ENCODE data around the gene CCR2. TPM values are rescaled to one million over a fixed set of nuclear protein-coding genes. Genes with fewer than 3 reads are reported as not detected.
A peak's percentile ranks its signal among the peaks of the same experiment; 100 is the strongest.

The CCR2 gene
- total and polyA plus RNA-seq, 4 donors = 1.7 to 21.2 (median 8.4) TPM

DNA sequence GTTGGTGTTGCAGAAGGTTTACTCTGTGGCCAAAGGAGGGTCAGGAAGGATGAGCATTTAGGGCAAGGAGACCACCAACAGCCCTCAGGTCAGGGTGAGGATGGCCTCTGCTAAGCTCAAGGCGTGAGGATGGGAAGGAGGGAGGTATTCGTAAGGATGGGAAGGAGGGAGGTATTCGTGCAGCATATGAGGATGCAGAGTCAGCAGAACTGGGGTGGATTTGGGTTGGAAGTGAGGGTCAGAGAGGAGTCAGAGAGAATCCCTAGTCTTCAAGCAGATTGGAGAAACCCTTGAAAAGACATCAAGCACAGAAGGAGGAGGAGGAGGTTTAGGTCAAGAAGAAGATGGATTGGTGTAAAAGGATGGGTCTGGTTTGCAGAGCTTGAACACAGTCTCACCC, 20.8 kb downstream of the CCR2 start:
- H3K4me3 ChIP-seq = no peak overlapping the region
- H3K36me3 ChIP-seq (ENCODE audit: control insufficient read depth in 4 of 4, insufficient read depth in 4 of 4, low read length in 4 of 4) = no peaks in the 10 kb centered on the region
- DNase-seq = no peak
- TF ChIP-seq, protein P1, sequence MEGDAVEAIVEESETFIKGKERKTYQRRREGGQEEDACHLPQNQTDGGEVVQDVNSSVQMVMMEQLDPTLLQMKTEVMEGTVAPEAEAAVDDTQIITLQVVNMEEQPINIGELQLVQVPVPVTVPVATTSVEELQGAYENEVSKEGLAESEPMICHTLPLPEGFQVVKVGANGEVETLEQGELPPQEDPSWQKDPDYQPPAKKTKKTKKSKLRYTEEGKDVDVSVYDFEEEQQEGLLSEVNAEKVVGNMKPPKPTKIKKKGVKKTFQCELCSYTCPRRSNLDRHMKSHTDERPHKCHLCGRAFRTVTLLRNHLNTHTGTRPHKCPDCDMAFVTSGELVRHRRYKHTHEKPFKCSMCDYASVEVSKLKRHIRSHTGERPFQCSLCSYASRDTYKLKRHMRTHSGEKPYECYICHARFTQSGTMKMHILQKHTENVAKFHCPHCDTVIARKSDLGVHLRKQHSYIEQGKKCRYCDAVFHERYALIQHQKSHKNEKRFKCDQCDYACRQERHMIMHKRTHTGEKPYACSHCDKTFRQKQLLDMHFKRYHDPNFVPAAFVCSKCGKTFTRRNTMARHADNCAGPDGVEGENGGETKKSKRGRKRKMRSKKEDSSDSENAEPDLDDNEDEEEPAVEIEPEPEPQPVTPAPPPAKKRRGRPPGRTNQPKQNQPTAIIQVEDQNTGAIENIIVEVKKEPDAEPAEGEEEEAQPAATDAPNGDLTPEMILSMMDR (IDR thresholded peaks at IDR 0.05; ENCODE audit: control extremely low read depth, extremely low read depth) = no peak
- no peak for ATAC-seq (ENCODE audit: insufficient read depth, low FRiP score)
- no peak overlapping the region for H3K9ac ChIP-seq (ENCODE audit: insufficient read depth in 1 of 2, low read length in 2 of 2)
- H3K27me3 ChIP-seq (ENCODE audit: control insufficient read depth in 3 of 3, insufficient read depth in 3 of 3, low read length in 2 of 3) = no peaks in the 10 kb centered on the region
- 88 to 92% methylated on average over 3 of the region's 3 CpGs for WGBS, 2 donors
- H3K27ac ChIP-seq (ENCODE audit: low read depth in 1 of 2, low read length in 1 of 2) = no peak overlapping the region
- H3K9me3 ChIP-seq (ENCODE audit: control insufficient read depth in 4 of 4, insufficient read depth in 3 of 4, low read length in 3 of 4) = no peaks in the 10 kb centered on the region
- H3K4me1 ChIP-seq (ENCODE audit: control insufficient read depth in 5 of 5, insufficient read depth in 5 of 5, low read length in 5 of 5) = peaks cover 0 to 17% (median under 1%) of the 10 kb centered on the region in 5 donors

DNA sequence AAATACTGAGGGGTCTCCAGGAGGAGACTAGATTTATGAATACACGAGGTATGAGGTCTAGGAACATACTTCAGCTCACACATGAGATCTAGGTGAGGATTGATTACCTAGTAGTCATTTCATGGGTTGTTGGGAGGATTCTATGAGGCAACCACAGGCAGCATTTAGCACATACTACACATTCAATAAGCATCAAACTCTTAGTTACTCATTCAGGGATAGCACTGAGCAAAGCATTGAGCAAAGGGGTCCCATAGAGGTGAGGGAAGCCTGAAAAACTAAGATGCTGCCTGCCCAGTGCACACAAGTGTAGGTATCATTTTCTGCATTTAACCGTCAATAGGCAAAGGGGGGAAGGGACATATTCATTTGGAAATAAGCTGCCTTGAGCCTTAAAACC, 21.3 kb downstream of the CCR2 start:
- H3K9me3 ChIP-seq (ENCODE audit: control insufficient read depth in 4 of 4, insufficient read depth in 3 of 4, low read length in 3 of 4) = no peaks in the 10 kb centered on the region
- H3K27ac ChIP-seq (ENCODE audit: low read depth in 1 of 2, low read length in 1 of 2) = no peak overlapping the region
- H3K4me1 ChIP-seq (ENCODE audit: control insufficient read depth in 5 of 5, insufficient read depth in 5 of 5, low read length in 5 of 5) = peaks cover 0 to 17% (median 0%) of the 10 kb centered on the region in 5 donors
- H3K9ac ChIP-seq (ENCODE audit: insufficient read depth in 1 of 2, low read length in 2 of 2) = no peak overlapping the region
- DNase-seq (no peak), ATAC-seq (ENCODE audit: insufficient read depth, low FRiP score) (no peak)
- WGBS, 2 donors = 73 to 78% methylated on average over 2 of the region's 2 CpGs
- no peak overlapping the region for H3K4me3 ChIP-seq
- TF ChIP-seq, protein P1 (IDR thresholded peaks at IDR 0.05; ENCODE audit: control extremely low read depth, extremely low read depth) = no peak
- no peaks in the 10 kb centered on the region for H3K27me3 ChIP-seq (ENCODE audit: control insufficient read depth in 3 of 3, insufficient read depth in 3 of 3, low read length in 2 of 3)
- H3K36me3 ChIP-seq (ENCODE audit: control insufficient read depth in 4 of 4, insufficient read depth in 4 of 4, low read length in 4 of 4) = no peaks in the 10 kb centered on the region

DNA sequence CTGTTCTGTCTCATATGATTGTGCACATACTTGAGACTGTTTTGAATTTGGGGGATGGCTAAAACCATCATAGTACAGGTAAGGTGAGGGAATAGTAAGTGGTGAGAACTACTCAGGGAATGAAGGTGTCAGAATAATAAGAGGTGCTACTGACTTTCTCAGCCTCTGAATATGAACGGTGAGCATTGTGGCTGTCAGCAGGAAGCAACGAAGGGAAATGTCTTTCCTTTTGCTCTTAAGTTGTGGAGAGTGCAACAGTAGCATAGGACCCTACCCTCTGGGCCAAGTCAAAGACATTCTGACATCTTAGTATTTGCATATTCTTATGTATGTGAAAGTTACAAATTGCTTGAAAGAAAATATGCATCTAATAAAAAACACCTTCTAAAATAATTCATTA, 21.9 kb downstream of the CCR2 start:
- Histone ChIP-seq H3K27ac (ENCODE audit: low read depth in 1 of 2, low read length in 1 of 2) (no peak overlapping the region), H3K36me3 (ENCODE audit: control insufficient read depth in 4 of 4, insufficient read depth in 4 of 4, low read length in 4 of 4) (no peaks in the 10 kb centered on the region), H3K4me1 (ENCODE audit: control insufficient read depth in 5 of 5, insufficient read depth in 5 of 5, low read length in 5 of 5) (peaks cover 0 to 19% (median 5%) of the 10 kb centered on the region in 5 donors), H3K9me3 (ENCODE audit: control insufficient read depth in 4 of 4, insufficient read depth in 3 of 4, low read length in 3 of 4) (no peaks in the 10 kb centered on the region), H3K4me3 (no peak overlapping the region), H3K9ac (ENCODE audit: insufficient read depth in 1 of 2, low read length in 2 of 2) (no peak overlapping the region), H3K27me3 (ENCODE audit: control insufficient read depth in 3 of 3, insufficient read depth in 3 of 3, low read length in 2 of 3) (no peaks in the 10 kb centered on the region)
- ATAC-seq (ENCODE audit: insufficient read depth, low FRiP score) = no peak
- TF ChIP-seq, protein P1 (IDR thresholded peaks at IDR 0.05; ENCODE audit: control extremely low read depth, extremely low read depth) = no peak
- DNase-seq = no peak
- WGBS, 2 donors = 4 to 23% methylated on average over 2 of the region's 2 CpGs

DNA sequence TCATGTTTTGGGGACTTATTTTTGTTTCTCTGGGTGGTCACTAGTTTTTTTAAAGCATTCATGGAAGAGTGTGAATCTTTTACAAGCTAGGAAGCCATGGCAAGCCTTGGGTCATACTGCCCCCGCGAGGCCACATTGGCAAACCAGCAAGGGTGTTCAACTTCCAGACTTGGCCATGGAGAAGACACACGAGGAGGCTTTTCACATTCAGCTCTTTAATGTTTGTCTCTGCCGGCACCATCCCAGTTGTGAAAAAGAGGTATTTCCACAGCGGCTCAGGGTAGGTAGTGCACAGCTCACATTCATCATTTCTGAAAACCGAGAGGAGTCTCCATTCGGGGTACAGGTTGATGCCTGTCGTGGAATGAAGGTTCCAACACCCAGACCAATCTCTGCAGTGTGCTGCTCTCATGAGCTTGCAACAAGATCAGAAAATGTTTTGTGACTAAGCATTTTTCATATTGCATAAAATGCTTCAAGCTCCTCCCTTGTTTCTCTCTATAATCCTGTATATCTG, 24.6 kb downstream of the CCR2 start:
- ATAC-seq (ENCODE audit: insufficient read depth, low FRiP score) = no peak
- 46% methylated on average over 8 of the region's 8 CpGs for WGBS, 2 donors
- no peak overlapping the region for H3K9ac ChIP-seq (ENCODE audit: insufficient read depth in 1 of 2, low read length in 2 of 2)

More for the DNA sequence above, 24.6 kb downstream of the CCR2 start:
- no peaks in the 10 kb centered on the region for H3K27me3 ChIP-seq (ENCODE audit: control insufficient read depth in 3 of 3, insufficient read depth in 3 of 3, low read length in 2 of 3)
- TF ChIP-seq, protein P1 (IDR thresholded peaks at IDR 0.05; ENCODE audit: control extremely low read depth, extremely low read depth) = peak; percentile 67
- H3K27ac ChIP-seq (ENCODE audit: low read depth in 1 of 2, low read length in 1 of 2) = no peak overlapping the region
- H3K36me3 ChIP-seq (ENCODE audit: control insufficient read depth in 4 of 4, insufficient read depth in 4 of 4, low read length in 4 of 4) = no peaks in the 10 kb centered on the region
- peak; percentile 77 to 85 (median 79) for DNase-seq
- no peaks in the 10 kb centered on the region for H3K9me3 ChIP-seq (ENCODE audit: control insufficient read depth in 4 of 4, insufficient read depth in 3 of 4, low read length in 3 of 4)
- H3K4me3 ChIP-seq = no peak overlapping the region
- H3K4me1 ChIP-seq (ENCODE audit: control insufficient read depth in 5 of 5, insufficient read depth in 5 of 5, low read length in 5 of 5) = peaks cover 0 to 38% (median 11%) of the 10 kb centered on the region in 5 donors

All from lung (tissue), 12 donors.